Stimulated activated CD4-positive, alpha-beta T cell treated with anti-CD3 and anti-CD28 coated beads, Interleukin-15, amount 100 ng/mL, for 24 hours (primary cell): Measurements from ENCODE around the gene ZNF24.

Source experiments
- DNase-seq: peaks from one replicate; pipeline ENCODE4 v3.0.0-alpha.2; 2020

Gene ZNF24

DNA sequence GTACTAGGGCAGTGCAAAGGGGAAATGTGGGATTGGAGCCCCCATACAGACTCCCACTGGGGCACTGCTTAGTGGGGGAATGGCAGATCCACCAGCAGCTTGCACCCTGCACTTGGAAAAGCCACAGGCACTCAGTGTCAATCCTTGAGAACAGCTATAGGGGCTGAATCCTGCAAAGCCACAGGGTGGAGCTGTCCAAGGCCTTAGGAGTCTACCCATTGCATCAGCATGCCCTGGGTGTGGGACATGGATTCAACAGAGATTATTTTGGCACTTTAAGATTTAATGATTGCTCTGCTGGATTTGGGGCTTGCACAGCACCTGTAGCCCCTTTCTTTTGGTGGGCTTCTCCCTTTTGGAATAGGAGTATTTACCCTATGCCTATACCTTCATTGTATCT, 8.6 kb upstream of the ZNF24 start:
- no peak for DNase-seq

DNA sequence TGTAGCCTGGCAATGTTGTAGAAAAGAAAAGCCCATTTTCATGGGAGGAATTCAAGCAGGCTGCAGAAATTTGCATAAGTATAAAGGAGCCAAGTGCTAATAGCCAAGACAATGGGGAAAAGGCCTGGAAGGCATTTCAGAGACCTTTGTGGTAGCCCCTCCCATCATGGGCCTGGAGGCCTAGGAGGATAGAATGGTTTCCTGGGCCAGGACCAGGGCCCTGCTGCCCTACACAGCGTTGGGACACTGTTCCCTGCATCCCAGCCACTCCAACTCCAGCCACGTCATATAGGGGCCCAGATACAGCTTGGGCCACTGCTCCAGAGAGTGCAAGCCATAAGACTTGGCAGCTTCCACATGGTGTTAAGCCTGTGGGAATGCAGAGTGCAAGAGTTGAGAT, 8.1 kb upstream of the ZNF24 start:
- no peak for DNase-seq

GRCh38 chr18:35348001-35348400, 3.8 kb upstream of the ZNF24 start:
- DNase-seq = no peak

GRCh38 chr18:35345950-35346349, 1.7 kb upstream of the ZNF24 start:
- no peak for DNase-seq

DNA sequence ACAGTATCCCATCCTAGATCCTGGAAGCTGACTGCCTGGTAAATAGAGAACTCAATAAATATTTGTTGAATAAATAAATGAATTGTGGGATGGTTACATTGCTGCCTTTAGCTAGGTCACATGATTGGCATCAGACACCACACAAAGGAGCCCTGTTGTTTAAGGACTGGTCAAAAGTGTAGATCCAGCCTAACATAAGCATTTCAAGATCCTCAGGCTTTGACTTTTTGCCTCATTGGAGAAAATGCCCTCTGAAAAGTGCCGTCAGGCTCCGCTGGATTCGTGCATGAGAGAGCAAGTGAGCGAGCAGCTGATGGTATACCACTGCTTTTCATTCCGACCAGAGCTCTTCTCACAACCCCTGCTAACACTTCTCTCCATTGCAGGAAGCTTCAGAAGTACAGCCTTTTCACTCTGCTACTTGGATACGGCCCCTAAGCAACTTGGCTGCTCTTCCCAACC, 1.3 kb upstream of the ZNF24 start:
- DNase-seq = no peak

DNA sequence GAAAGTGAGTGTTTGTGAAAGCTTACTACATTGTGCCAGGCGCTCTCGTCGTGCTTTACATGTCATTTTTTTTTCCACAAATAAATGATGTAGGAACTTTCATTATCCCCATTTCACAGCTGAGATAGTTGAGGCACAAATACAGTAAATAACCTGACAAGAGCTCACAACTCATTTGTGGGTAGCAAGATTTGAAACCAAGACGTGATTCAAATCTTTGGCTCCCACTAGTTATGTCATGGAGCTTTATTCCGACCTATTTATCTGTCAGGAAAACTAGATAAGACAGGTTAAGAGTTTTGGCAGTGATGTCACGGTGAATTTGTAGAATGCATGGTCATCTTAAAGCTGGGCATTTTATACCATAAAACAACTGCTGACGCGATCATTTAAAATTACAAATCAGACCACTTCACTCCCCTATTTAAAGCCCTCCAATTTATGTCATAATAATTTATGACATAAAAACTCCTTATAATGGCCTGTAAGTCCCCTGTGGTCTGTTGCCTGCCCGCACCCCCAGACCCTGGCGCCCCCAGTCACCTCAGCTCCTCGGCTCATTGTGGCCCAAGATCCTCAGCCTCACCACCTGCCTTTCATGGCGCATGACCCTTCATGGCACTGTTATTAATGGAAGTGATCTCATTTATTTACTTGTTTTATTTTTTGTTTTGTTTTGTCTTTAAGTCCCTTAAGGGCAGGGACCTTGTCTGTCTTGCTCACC, 678 bp upstream of the ZNF24 start:
- no peak for DNase-seq

GRCh38 chr18:35343488-35343935, 708 bp downstream of the ZNF24 start:
- no peak for DNase-seq

- DNase-seq = no peak
Observed at GRCh38 chr18:35337286-35337685, 6.9 kb downstream of the ZNF24 start.

DNA sequence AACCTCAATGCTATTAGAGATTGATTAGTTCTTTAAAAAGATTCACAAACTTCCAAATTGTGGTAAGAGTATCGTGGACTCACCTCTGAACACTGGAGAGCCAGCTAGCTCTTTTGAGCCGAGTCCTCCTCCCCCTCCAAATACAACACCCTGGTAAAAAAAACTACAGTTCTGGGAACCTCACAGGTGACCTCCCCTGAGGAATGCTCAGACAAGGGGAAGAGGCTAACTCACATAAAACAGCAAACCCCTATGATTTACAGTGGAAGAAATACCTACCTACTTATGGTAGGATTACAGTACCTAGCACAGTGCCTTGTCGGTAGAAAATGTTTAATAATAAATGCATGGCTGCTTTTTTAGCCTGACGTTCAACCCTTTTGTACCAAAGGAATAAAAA, 8.4 kb downstream of the ZNF24 start:
- DNase-seq = no peak

- no peak for DNase-seq
Observed at GRCh38 chr18:35334821-35335220, 9.4 kb downstream of the ZNF24 start.

GRCh38 chr18:35334212-35334611, 10.0 kb downstream of the ZNF24 start:
- DNase-seq = no peak

GRCh38 chr18:35331367-35332087, 12.7 kb downstream of the ZNF24 start:
- no peak for DNase-seq

DNA sequence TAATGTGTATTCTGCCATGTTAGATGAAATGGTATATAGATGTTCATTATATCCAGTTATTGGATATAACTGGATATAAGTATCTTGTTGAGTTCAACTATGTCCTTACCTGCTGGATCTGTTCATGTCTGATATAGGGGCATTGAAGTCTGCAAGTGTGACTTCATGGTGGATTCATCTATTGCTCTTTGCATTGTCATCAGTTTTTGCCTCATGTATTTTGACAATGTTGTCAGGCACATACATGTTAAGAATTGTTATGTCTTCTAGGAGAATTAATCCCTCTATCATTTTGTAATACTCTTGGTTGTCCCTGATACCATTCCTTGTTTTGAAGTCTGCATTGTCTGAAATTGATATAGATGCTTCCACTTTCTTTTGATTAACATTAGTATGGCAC, 15.4 kb downstream of the ZNF24 start:
- no peak for DNase-seq

GRCh38 chr18:35326695-35327387, 17.4 kb downstream of the ZNF24 start:
- DNase-seq = no peak

GRCh38 chr18:35324926-35325655, 19.1 kb downstream of the ZNF24 start:
- DNase-seq = no peak

DNA sequence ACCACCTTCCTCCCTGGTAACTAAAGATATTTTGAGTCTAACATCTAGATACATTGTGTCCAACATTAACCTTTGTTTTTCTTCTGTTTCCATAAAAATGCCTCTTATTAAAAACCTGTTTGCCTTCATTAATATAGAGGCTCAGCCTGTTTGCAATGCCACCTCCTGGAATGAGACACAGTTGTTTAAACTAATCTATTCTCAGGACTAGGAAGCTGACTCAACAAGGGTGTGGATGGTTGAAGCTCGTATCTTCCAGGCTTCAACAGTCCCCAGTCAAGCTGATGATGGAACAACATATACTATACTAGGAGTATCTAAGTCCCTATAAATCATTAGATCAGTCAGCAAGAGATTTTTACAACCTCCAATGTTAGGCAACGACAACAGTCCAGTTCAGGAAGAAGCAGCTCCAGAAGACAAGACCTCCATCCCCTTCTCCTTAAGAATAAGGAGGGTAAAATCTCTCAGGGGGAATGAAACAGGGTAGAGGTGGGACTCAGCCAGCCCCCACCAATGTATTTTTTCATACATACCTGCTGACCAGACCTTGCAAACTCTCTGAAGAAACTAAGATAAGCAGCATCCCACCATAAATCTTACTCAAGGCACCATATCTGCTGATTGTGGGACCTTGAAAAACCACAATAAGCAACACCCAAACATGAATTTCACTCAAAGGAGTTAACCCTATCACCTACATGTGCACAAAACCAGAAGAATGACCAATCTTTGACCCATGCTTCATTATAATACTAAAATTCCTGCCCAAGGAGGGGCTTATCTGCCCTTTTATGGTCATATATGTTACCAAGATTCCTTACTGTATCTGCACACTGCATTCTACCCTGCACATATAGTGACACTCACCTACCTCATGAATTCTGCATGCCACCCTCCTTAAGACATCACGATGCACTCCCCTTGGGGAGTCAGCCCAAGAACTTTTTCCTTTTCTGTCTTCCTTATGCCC, 21.4 kb downstream of the ZNF24 start:
- DNase-seq = no peak

- DNase-seq = no peak
Observed at GRCh38 chr18:35311496-35311895, 32.7 kb downstream of the ZNF24 start.

DNA sequence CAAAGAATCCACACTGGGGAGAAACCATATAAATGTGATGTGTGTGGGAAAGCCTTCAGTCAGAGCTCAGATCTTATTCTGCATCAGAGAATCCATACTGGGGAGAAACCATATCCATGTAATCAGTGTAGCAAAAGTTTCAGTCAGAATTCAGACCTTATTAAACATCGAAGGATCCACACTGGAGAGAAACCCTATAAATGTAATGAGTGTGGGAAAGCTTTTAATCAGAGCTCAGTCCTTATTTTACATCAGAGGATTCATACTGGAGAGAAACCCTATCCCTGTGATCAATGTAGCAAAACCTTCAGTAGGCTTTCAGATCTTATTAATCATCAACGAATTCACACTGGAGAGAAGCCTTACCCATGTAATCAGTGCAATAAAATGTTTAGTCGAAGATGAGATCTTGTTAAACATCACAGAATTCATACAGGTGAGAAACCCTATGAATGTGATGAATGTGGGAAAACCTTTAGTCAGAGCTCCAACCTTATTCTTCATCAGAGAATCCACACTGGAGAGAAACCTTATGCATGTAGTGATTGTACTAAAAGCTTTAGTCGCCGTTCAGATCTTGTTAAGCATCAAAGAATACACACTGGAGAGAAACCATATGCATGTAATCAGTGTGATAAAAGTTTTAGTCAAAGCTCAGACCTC, 37.5 kb downstream of the ZNF24 start:
- no peak for DNase-seq

GRCh38 chr18:35303610-35304009, 40.6 kb downstream of the ZNF24 start:
- no peak for DNase-seq

DNA sequence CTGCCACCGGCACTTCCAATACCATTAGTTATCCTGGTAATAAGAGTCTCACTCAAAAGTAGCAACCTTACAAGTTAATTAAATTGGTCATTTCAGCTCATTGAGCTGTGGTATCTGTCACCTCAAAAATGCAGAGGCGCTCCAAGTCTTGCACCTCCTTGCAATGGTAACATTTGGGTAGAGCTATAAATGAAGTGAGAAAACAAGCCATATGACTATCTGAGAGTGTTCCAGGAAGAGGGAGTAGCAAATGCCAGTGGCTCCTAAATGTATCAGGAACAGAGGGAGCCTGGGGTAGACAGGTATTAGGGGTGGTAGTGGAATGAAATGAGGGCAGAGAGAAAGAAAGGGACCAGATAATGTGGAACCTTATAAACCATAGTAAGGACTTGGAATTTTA, 48.2 kb downstream of the ZNF24 start:
- no peak for DNase-seq

DNA sequence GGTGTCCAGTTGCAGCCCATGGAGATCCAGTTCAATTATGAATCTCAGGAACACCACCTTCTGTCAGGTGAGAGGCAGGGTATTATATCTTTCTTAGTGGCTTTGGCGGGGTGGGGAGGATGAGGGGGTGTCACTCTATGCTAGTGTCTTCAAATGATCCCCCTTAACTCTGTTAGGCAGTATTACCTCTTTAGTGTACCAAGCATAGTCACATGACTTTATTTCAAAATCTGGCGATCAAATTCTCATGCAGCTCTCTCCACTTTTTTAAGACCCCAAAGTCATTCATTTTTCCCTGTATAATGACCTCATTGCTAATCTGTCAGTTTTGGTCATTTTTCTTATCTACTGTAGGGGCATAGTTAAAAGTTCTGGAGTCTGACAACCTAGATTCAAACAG, 53.1 kb downstream of the ZNF24 start:
- no peak for DNase-seq
